ENCODE results near the gene ANKRD2.

ANKRD2 gene

GRCh38 chr10:97590748-97591495 is 18.3 kb downstream of the ANKRD2 start:
- FAIRE-seq: no peak
- no peak for DNase-seq (ENCODE audit: insufficient read length, low spot score)

GRCh38 chr10:97593421-97593820 is 20.8 kb downstream of the ANKRD2 start:
- DNase-seq (ENCODE audit: insufficient read length, low spot score) (no peak), FAIRE-seq (no peak)

- FAIRE-seq (peak; percentile 74), DNase-seq (ENCODE audit: insufficient read length, low spot score) (peak; percentile 75)
Observed at GRCh38 chr10:97596101-97597082, 23.8 kb downstream of the ANKRD2 start.

GRCh38 chr10:97597778-97598177 is 25.2 kb downstream of the ANKRD2 start:
- no peak for DNase-seq (ENCODE audit: insufficient read length, low spot score)
- no peak for FAIRE-seq

GRCh38 chr10:97598407-97599271 is 26.1 kb downstream of the ANKRD2 start:
- FAIRE-seq: peak; percentile 9

GRCh38 chr10:97599272-97599619 is 26.7 kb downstream of the ANKRD2 start:
- DNase-seq (ENCODE audit: insufficient read length, low spot score) (no peak), FAIRE-seq (no peak)

More at GRCh38 chr10:97598407-97599271, 26.1 kb downstream of the ANKRD2 start:
- no peak for DNase-seq (ENCODE audit: insufficient read length, low spot score)

- no peak for FAIRE-seq
- DNase-seq (ENCODE audit: insufficient read length, low spot score): no peak
Observed at GRCh38 chr10:97600616-97601015, 28.0 kb downstream of the ANKRD2 start.

- FAIRE-seq: no peak
Observed at GRCh38 chr10:97601268-97602215, 29.0 kb downstream of the ANKRD2 start.

GRCh38 chr10:97607095-97607636 is 34.6 kb downstream of the ANKRD2 start:
- no peak for FAIRE-seq
- no peak for DNase-seq (ENCODE audit: insufficient read length, low spot score)

More at GRCh38 chr10:97601268-97602215, 29.0 kb downstream of the ANKRD2 start:
- no peak for DNase-seq (ENCODE audit: insufficient read length, low spot score)

- DNase-seq (ENCODE audit: insufficient read length, low spot score) (no peak), FAIRE-seq (no peak)
Observed at GRCh38 chr10:97608991-97609561, 36.5 kb downstream of the ANKRD2 start.

GRCh38 chr10:97611473-97611872 is 38.9 kb downstream of the ANKRD2 start:
- FAIRE-seq (no peak), DNase-seq (ENCODE audit: insufficient read length, low spot score) (no peak)

GRCh38 chr10:97612386-97612785 is 39.8 kb downstream of the ANKRD2 start:
- peak; percentile 72 for FAIRE-seq
- DNase-seq (ENCODE audit: insufficient read length, low spot score): peak; percentile 69

GRCh38 chr10:97618285-97618684 is 45.7 kb downstream of the ANKRD2 start:
- no peak for FAIRE-seq

GRCh38 chr10:97618733-97619132 is 46.2 kb downstream of the ANKRD2 start:
- FAIRE-seq: no peak
- no peak for DNase-seq (ENCODE audit: insufficient read length, low spot score)

More at GRCh38 chr10:97618285-97618684, 45.7 kb downstream of the ANKRD2 start:
- DNase-seq (ENCODE audit: insufficient read length, low spot score): no peak

GRCh38 chr10:97623277-97623676 is 50.7 kb downstream of the ANKRD2 start:
- DNase-seq (ENCODE audit: insufficient read length, low spot score) (no peak), FAIRE-seq (no peak)

GRCh38 chr10:97627731-97628130 is 55.2 kb downstream of the ANKRD2 start:
- DNase-seq (ENCODE audit: insufficient read length, low spot score) (no peak), FAIRE-seq (no peak)

GRCh38 chr10:97628228-97628627 is 55.6 kb downstream of the ANKRD2 start:
- FAIRE-seq: no peak

GRCh38 chr10:97629289-97629688 is 56.7 kb downstream of the ANKRD2 start:
- no peak for FAIRE-seq
- DNase-seq (ENCODE audit: insufficient read length, low spot score): no peak

More at GRCh38 chr10:97628228-97628627, 55.6 kb downstream of the ANKRD2 start:
- DNase-seq (ENCODE audit: insufficient read length, low spot score): no peak

- DNase-seq (ENCODE audit: insufficient read length, low spot score): no peak
- FAIRE-seq: no peak
Observed at GRCh38 chr10:97631098-97631497, 58.5 kb downstream of the ANKRD2 start.

All from HTR-8/SVneo (cell line).